ENCODE measurements around the gene CTNNBIP1.

Gene CTNNBIP1

DNA sequence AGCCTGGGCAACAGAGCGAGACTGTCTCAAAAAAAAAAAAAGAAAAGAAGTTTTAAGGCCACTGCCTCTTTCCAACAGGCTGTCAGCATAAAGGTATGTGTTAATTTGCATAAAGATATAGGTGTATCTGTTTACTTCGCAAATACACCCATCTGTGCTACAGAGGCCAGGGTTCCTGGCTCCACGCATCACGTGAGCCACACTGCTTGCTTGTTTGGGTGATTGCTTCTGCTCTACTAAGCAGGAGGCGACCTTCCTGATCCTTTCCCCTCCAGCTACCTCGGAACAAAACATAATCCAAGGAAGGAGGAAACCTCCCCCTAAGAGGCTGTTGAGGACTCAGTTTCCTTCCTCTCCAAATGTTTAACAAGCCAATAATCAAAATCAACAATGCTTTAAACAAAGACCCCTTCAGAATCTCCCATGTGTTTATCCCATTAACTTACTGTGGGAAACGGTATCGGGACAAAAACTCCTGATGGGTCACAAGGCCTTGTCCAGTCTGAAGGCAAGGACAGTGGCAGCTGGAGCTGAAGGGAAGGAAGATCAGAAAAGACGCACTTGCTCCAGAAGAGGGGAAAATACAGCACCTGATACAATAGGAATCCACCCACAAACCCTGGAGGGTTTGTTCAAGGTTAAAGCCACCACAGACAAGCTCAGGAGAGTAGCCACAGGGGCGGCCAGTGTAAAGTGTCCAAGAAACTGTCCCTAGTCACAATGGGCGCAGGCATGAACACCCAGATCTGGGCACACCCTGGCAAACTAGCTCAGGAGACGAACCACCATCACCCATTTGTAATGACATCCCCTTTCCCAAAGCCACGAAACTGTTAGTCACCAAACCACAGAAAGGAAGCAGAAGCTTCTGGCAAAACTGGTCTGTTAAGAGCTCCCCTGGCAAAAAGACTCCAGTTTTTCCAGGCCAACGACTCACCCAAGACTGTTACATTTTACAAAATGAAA, 17.2 kb downstream of the CTNNBIP1 start:
- Histone ChIP-seq H3K4ac (ENCODE audit: low read depth, low read length) (no peak overlapping the region), H2BK5ac (ENCODE audit: low read length) (no peak overlapping the region), H3K79me2 (ENCODE audit: control insufficient read depth, insufficient read depth, low read length) (no peaks in the 10 kb centered on the region), H3K4me2 (ENCODE audit: low read length) (no peak overlapping the region), H3K56ac (ENCODE audit: low read length) (no peak overlapping the region), H3K27ac (ENCODE audit: low read depth, low read length) (peak overlapping the region; percentile 5), H3K36me3 (ENCODE audit: control insufficient read depth, insufficient read depth, low read length) (no peaks in the 10 kb centered on the region), H3K27me3 (ENCODE audit: insufficient read depth, low read length, poor library complexity) (no peaks in the 10 kb centered on the region), H3K9ac (ENCODE audit: low read length) (no peak overlapping the region), H2BK120ac (ENCODE audit: low read depth, low read length) (no peak overlapping the region), H3K79me1 (ENCODE audit: low read length) (no peaks in the 10 kb centered on the region), H4K8ac (ENCODE audit: low read depth, low read length) (no peak overlapping the region), H2BK15ac (replicated peaks; ENCODE audit: low read depth) (no peak overlapping the region), H4K5ac (ENCODE audit: low read length) (no peak overlapping the region), H3K4me1 (ENCODE audit: control insufficient read depth, low read depth, low read length) (peaks cover 2% of the 10 kb centered on the region), H3K23ac (ENCODE audit: low read length) (no peak overlapping the region), H3K18ac (ENCODE audit: low read length) (no peak overlapping the region), H3K4me3 (ENCODE audit: low read length) (no peak overlapping the region), H2AK5ac (ENCODE audit: low read length) (no peak overlapping the region)
- no peak for DNase-seq
- WGBS (ENCODE audit: extremely low coverage, insufficient coverage, low lambda C conversion rate) = no CpG with 5 or more reads among the region's 14 CpGs

DNA sequence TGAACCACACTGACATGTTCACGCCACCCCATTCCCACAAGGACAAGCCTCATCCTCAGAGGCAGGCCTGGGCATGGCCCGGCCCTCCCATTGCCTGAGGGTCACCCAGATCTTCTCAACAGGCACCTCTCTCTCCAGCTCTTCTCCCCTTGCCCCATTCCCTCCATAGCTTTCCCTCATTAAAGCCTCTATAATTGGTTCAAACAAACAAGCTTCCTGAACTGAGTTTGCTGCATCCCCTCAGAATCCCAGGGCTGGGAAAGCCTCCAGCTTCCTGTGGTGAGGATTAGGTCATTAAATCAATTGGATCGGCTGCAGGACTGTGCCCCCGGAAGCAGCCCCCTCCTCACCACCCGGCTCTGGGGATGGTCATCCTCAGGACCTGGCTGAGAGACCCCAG, 18.9 kb downstream of the CTNNBIP1 start:
- no peak overlapping the region for H3K4ac ChIP-seq (ENCODE audit: low read depth, low read length)
- peaks cover 4% of the 10 kb centered on the region for H3K79me1 ChIP-seq (ENCODE audit: low read length)
- H4K8ac ChIP-seq (ENCODE audit: low read depth, low read length) = no peak overlapping the region
- no peak overlapping the region for H3K18ac ChIP-seq (ENCODE audit: low read length)
- no peak overlapping the region for H3K9ac ChIP-seq (ENCODE audit: low read length)
- no peaks in the 10 kb centered on the region for H3K79me2 ChIP-seq (ENCODE audit: control insufficient read depth, insufficient read depth, low read length)
- H3K27ac ChIP-seq (ENCODE audit: low read depth, low read length) = peak overlapping the region; percentile 52
- WGBS (ENCODE audit: extremely low coverage, insufficient coverage, low lambda C conversion rate) = no CpG with 5 or more reads among the region's 5 CpGs
- no peak overlapping the region for H4K5ac ChIP-seq (ENCODE audit: low read length)
- no peak for DNase-seq
- H3K4me1 ChIP-seq (ENCODE audit: control insufficient read depth, low read depth, low read length) = peaks cover 2% of the 10 kb centered on the region
- H3K23ac ChIP-seq (ENCODE audit: low read length) = no peak overlapping the region
- H2BK15ac ChIP-seq (replicated peaks; ENCODE audit: low read depth) = no peak overlapping the region
- H3K4me2 ChIP-seq (ENCODE audit: low read length) = no peak overlapping the region
- no peaks in the 10 kb centered on the region for H3K36me3 ChIP-seq (ENCODE audit: control insufficient read depth, insufficient read depth, low read length)
- H2BK5ac ChIP-seq (ENCODE audit: low read length) = no peak overlapping the region
- no peak overlapping the region for H2AK5ac ChIP-seq (ENCODE audit: low read length)
- H2BK120ac ChIP-seq (ENCODE audit: low read depth, low read length) = no peak overlapping the region
- H3K27me3 ChIP-seq (ENCODE audit: insufficient read depth, low read length, poor library complexity) = no peaks in the 10 kb centered on the region
- no peak overlapping the region for H3K4me3 ChIP-seq (ENCODE audit: low read length)
- no peak overlapping the region for H3K56ac ChIP-seq (ENCODE audit: low read length)

- Histone ChIP-seq H3K4me3 (ENCODE audit: low read length) (no peak overlapping the region), H2AK5ac (ENCODE audit: low read length) (no peak overlapping the region), H3K4me1 (ENCODE audit: control insufficient read depth, low read depth, low read length) (peaks cover 2% of the 10 kb centered on the region), H3K18ac (ENCODE audit: low read length) (no peak overlapping the region), H3K79me1 (ENCODE audit: low read length) (peaks cover 4% of the 10 kb centered on the region), H3K4me2 (ENCODE audit: low read length) (no peak overlapping the region), H3K4ac (ENCODE audit: low read depth, low read length) (no peak overlapping the region), H3K27ac (ENCODE audit: low read depth, low read length) (peak overlapping the region; percentile 66), H3K36me3 (ENCODE audit: control insufficient read depth, insufficient read depth, low read length) (no peaks in the 10 kb centered on the region), H4K8ac (ENCODE audit: low read depth, low read length) (no peak overlapping the region), H3K79me2 (ENCODE audit: control insufficient read depth, insufficient read depth, low read length) (no peaks in the 10 kb centered on the region), H3K27me3 (ENCODE audit: insufficient read depth, low read length, poor library complexity) (no peaks in the 10 kb centered on the region), H2BK5ac (ENCODE audit: low read length) (no peak overlapping the region), H3K9ac (ENCODE audit: low read length) (no peak overlapping the region), H4K5ac (ENCODE audit: low read length) (no peak overlapping the region), H3K56ac (ENCODE audit: low read length) (no peak overlapping the region), H2BK120ac (ENCODE audit: low read depth, low read length) (no peak overlapping the region), H2BK15ac (replicated peaks; ENCODE audit: low read depth) (no peak overlapping the region), H3K23ac (ENCODE audit: low read length) (no peak overlapping the region)
- DNase-seq = peak; percentile 50
- WGBS (ENCODE audit: extremely low coverage, insufficient coverage, low lambda C conversion rate) = no CpG with 5 or more reads among the region's 6 CpGs
These were observed 19.8 kb downstream of the CTNNBIP1 start for GRCh38 chr1:9890224-9890731.

DNA sequence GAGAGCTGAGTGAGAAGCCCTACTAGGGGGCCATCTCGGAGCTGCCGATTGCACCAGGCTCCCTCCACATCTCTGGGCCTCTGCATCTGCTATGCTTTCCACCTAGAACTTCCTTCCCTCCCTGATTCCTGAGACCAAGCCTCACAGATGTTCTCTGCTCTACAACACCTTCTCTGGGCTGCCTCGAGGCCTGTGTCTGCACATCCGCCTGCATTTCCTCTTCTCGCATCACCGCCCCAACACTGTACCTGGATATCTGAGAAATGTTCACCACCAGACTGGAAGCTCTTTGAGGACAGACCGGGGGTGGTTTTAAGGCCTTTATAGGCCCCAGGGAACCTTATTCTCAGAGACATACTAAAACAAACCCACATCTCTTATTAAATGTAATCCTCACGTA, 20.7 kb downstream of the CTNNBIP1 start:
- Histone ChIP-seq H3K56ac (ENCODE audit: low read length) (no peak overlapping the region), H3K4me1 (ENCODE audit: control insufficient read depth, low read depth, low read length) (peaks cover 2% of the 10 kb centered on the region), H2BK15ac (replicated peaks; ENCODE audit: low read depth) (no peak overlapping the region), H2AK5ac (ENCODE audit: low read length) (no peak overlapping the region), H2BK120ac (ENCODE audit: low read depth, low read length) (no peak overlapping the region), H3K4ac (ENCODE audit: low read depth, low read length) (no peak overlapping the region), H3K9ac (ENCODE audit: low read length) (no peak overlapping the region), H3K27ac (ENCODE audit: low read depth, low read length) (no peak overlapping the region), H3K36me3 (ENCODE audit: control insufficient read depth, insufficient read depth, low read length) (no peaks in the 10 kb centered on the region), H3K23ac (ENCODE audit: low read length) (no peak overlapping the region), H3K18ac (ENCODE audit: low read length) (no peak overlapping the region), H3K79me2 (ENCODE audit: control insufficient read depth, insufficient read depth, low read length) (no peaks in the 10 kb centered on the region), H4K5ac (ENCODE audit: low read length) (no peak overlapping the region), H3K4me3 (ENCODE audit: low read length) (no peak overlapping the region), H4K8ac (ENCODE audit: low read depth, low read length) (no peak overlapping the region), H3K79me1 (ENCODE audit: low read length) (peaks cover 4% of the 10 kb centered on the region), H3K4me2 (ENCODE audit: low read length) (no peak overlapping the region), H3K27me3 (ENCODE audit: insufficient read depth, low read length, poor library complexity) (no peaks in the 10 kb centered on the region), H2BK5ac (ENCODE audit: low read length) (no peak overlapping the region)
- DNase-seq = no peak
- whole genome bisulfite sequencing (ENCODE audit: extremely low coverage, insufficient coverage, low lambda C conversion rate) = no CpG with 5 or more reads among the region's 8 CpGs

DNA sequence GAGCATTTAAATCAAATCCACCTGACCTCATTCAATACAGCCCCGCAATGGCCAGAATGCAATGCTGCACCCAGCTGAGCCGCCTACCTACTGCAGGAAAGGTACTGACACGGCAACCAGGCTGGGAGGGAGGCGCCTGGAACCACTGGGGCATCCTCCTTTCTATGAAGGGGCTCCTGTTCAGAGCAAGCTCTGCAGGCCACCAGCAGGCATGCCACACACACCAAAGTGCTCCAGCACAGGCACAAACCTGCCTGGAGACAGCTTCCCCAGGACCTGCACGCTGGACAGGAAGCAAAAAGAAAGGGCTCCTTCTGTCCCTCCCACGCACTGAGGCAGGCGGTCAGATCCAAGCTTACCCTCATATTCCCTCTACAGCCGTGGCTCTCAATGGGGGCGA, 21.2 kb downstream of the CTNNBIP1 start:
- no peak overlapping the region for H3K27ac ChIP-seq (ENCODE audit: low read depth, low read length)
- peaks cover 2% of the 10 kb centered on the region for H3K4me1 ChIP-seq (ENCODE audit: control insufficient read depth, low read depth, low read length)
- no peaks in the 10 kb centered on the region for H3K79me2 ChIP-seq (ENCODE audit: control insufficient read depth, insufficient read depth, low read length)

More for the DNA sequence above, 21.2 kb downstream of the CTNNBIP1 start:
- Histone ChIP-seq H3K27me3 (ENCODE audit: insufficient read depth, low read length, poor library complexity) (no peaks in the 10 kb centered on the region), H4K5ac (ENCODE audit: low read length) (no peak overlapping the region), H3K18ac (ENCODE audit: low read length) (no peak overlapping the region), H2BK5ac (ENCODE audit: low read length) (no peak overlapping the region), H3K56ac (ENCODE audit: low read length) (no peak overlapping the region), H2BK15ac (replicated peaks; ENCODE audit: low read depth) (no peak overlapping the region), H2BK120ac (ENCODE audit: low read depth, low read length) (no peak overlapping the region), H3K36me3 (ENCODE audit: control insufficient read depth, insufficient read depth, low read length) (no peaks in the 10 kb centered on the region), H3K4me2 (ENCODE audit: low read length) (no peak overlapping the region), H3K9ac (ENCODE audit: low read length) (no peak overlapping the region), H2AK5ac (ENCODE audit: low read length) (no peak overlapping the region), H3K23ac (ENCODE audit: low read length) (no peak overlapping the region), H3K79me1 (ENCODE audit: low read length) (peaks cover 4% of the 10 kb centered on the region), H3K4me3 (ENCODE audit: low read length) (no peak overlapping the region), H3K4ac (ENCODE audit: low read depth, low read length) (no peak overlapping the region), H4K8ac (ENCODE audit: low read depth, low read length) (no peak overlapping the region)
- no CpG with 5 or more reads among the region's 9 CpGs for WGBS (ENCODE audit: extremely low coverage, insufficient coverage, low lambda C conversion rate)
- no peak for DNase-seq
